HG03159 (cell line): ENCODE results near the gene RPS27L.
"Not testable (repeated sequence)": the region's sequence is repeated elsewhere in the genome, so short reads cannot be mapped to it uniquely, and the experiment has no call there.

Source experiments
- ATAC-seq: cut with Tn5 transposase; IDR thresholded peaks from one replicate; pipeline ENCODE4 v1.9.1; 2021; ENCODE audit warnings: mild to moderate bottlenecking, moderate library complexity; ENCODE audit not compliant: unreplicated experiment

Gene RPS27L

GRCh38 chr15:63103416-63103815, 53.9 kb downstream of the RPS27L start:
- no peak for ATAC-seq

- ATAC-seq = not testable (repeated sequence)
These were observed 57.7 kb downstream of the RPS27L start for GRCh38 chr15:63099581-63099980.

- not testable (repeated sequence) for ATAC-seq
These were observed 58.4 kb downstream of the RPS27L start for GRCh38 chr15:63098901-63099300.
